Body of pancreas (tissue), 4 donors: ENCODE measurements around the gene TBX2. TPM values are rescaled to one million over a fixed set of nuclear protein-coding genes. Genes with fewer than 3 reads are reported as not detected.

Source experiments
- ATAC-seq: fragments of 150-250 bp; one replicate; pipeline ENCODE4 v1.9.1; 2016
- DNase-seq, 4 donors: peaks; one replicate each; pipeline ENCODE4 v3.0.0-alpha.2; 2019
- H3K27ac ChIP-seq, 4 donors: fragments of 200-600 bp; sonication (generic); 1 replicate in 3 of 4; 2 replicates in 1 of 4; pipeline versions ENCODE4 v1.5.1 to v1.6.1; 2016 to 2019; ENCODE audit warnings: mild to moderate bottlenecking in 1 of 4, mixed read lengths in 1 of 4, moderate library complexity in 1 of 4
- H3K27me3 ChIP-seq, 2 donors: fragments of 200-600 bp; sonication (generic); one replicate each; pipeline ENCODE4 v1.6.0; 2016; ENCODE audit warnings: mild to moderate bottlenecking in 1 of 2
- H3K36me3 ChIP-seq, 2 donors: fragments of 200-600 bp; sonication (generic); replicated peaks in 1 of 2; 2 replicates each; pipeline ENCODE4 v1.5.1; 2016; ENCODE audit warnings: low read depth in 2 of 2; ENCODE audit not compliant: insufficient read depth in 1 of 2
- H3K4me1 ChIP-seq: fragments of 200-600 bp; sonication (generic); one replicate; pipeline ENCODE4 v1.6.0; 2016
- H3K4me3 ChIP-seq, 2 donors: fragments of 200-600 bp; sonication (generic); 1 replicate in 1 of 2; 2 replicates in 1 of 2; pipeline ENCODE4 v1.5.1; 2016 to 2019
- H3K9me3 ChIP-seq, 3 donors: fragments of 200-600 bp; sonication (generic); 1 replicate in 2 of 3; 2 replicates in 1 of 3; pipeline ENCODE4 v1.5.1; 2016
- POLR2A ChIP-seq, 3 donors: fragments of 450-650 bp; IDR thresholded peaks; one replicate each; pipeline ENCODE4 v1.6.1; 2016; ENCODE audit warnings: antibody characterized with exemption in 3 of 3, mild to moderate bottlenecking in 2 of 3
- WGBS, 2 donors: methylation state at CpG; one replicate each; pipeline ENCODE4 v1.1.5; 2017; 5-methylcytosine and 5-hydroxymethylcytosine counted together
- intact Hi-C: fragments of 100-400 bp; cut with DNase I; formaldehyde crosslinking; loops from one replicate; pipeline ENCODE4 v1.15.1; 2023
- total RNA-seq, 2 donors: library from RNA; depleted of rRNA; stranded (reverse); fragments of >200 nt; gene quantifications; one replicate each; pipeline ENCODE4 v1.1.0, GENCODE V29; 2016
- TF ChIP-seq, protein P1 (sequence below), 7 experiments: fragments of 450-650 bp in 4 of 7; fragments of 200-600 bp in 3 of 7; sonication (generic) in 3 of 7; IDR thresholded peaks; one replicate each; pipeline ENCODE4 v1.5.1; 2016 to 2019; ENCODE audit warnings: antibody characterized with exemption in 7 of 7

The TBX2 gene
- total RNA-seq, 2 donors from 2014 or later: 4.9 to 6.9 TPM

DNA sequence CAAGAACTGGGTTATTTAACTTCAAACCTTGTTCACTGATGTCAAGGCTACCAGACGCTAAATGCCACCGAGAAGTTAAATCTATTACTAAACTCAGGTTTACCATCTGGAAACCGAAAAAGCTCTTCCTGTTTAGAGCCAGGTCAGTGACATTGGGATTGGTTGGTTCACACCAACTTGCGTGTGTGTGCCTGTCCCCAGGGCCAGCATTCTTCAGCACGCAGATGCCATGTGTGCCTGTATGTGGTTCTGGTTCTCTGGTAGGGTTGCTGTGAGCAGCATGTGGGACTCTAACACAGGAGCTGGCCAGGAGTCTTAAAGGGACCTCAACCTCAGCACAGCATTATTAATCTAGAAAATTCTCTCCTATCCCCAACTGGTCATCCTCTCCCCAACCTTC, 18.1 kb upstream of the TBX2 start:
- 94 to 95% methylated on average over 3 to 5 of the region's 5 CpGs for WGBS, 2 donors
- no peaks in the 10 kb centered on the region for H3K4me1 ChIP-seq
- H3K27ac ChIP-seq: no peak overlapping the region
- H3K27me3 ChIP-seq: no peaks in the 10 kb centered on the region
- no peak for TF ChIP-seq POLR2A (IDR thresholded peaks at IDR 0.05)
- no peak overlapping the region for H3K4me3 ChIP-seq
- ATAC-seq: no peak
- intact Hi-C loops: no loop called here
- H3K36me3 ChIP-seq: no peaks in the 10 kb centered on the region
- DNase-seq: no peak
- H3K9me3 ChIP-seq: no peaks in the 10 kb centered on the region

DNA sequence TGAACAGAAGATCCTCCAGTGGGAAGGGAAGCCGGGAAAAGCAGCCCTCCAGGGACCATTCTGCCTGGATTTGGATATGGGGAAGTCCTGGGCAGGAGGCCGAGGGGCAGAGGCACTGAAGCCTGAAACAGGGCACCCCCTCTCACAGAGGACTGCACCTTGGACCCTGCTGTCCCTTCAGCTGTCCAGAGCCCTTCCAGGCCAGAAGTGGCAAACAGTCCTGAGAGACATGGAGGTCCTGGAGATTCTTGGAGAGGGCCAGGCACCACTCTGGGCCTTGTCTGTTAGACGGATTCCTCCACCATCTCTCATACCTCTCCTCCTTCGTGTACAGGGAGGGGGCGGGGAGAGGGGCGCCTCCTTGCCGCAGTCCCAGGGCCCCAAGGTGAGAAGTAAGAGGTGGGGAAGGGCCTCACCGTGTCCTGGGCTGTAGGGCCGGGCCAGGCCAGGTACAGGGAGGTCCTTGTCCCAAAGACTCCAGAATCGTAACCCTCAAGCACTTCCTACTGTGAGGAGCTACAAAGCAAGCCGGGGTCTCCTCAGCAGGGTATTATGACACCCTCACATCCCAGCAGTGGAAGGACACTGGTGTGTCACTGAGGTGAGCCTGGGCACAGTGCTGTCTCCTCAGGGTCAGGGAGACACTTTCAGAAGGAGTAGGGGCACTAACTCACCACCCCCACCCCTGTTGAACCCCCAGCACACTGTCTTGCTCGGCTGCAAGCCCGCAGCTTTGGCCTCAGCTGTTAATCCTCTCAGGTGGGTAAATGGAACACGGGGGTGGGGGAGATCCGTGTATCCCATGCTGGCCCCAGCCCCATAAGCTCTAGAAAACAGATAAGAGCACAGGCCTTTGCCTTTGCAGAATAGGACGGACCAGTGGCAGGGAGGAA, 16.6 kb upstream of the TBX2 start:
- H3K9me3 ChIP-seq: no peaks in the 10 kb centered on the region
- intact Hi-C loops: no loop called here
- 88 to 89% methylated on average over 5 to 15 of the region's 16 CpGs for WGBS, 2 donors
- no peak overlapping the region for H3K27ac ChIP-seq
- no peak for DNase-seq
- H3K4me3 ChIP-seq: no peak overlapping the region
- H3K4me1 ChIP-seq: no peaks in the 10 kb centered on the region
- no peak for ATAC-seq
- H3K36me3 ChIP-seq: no peaks in the 10 kb centered on the region
- no peaks in the 10 kb centered on the region for H3K27me3 ChIP-seq
- TF ChIP-seq, protein P1, sequence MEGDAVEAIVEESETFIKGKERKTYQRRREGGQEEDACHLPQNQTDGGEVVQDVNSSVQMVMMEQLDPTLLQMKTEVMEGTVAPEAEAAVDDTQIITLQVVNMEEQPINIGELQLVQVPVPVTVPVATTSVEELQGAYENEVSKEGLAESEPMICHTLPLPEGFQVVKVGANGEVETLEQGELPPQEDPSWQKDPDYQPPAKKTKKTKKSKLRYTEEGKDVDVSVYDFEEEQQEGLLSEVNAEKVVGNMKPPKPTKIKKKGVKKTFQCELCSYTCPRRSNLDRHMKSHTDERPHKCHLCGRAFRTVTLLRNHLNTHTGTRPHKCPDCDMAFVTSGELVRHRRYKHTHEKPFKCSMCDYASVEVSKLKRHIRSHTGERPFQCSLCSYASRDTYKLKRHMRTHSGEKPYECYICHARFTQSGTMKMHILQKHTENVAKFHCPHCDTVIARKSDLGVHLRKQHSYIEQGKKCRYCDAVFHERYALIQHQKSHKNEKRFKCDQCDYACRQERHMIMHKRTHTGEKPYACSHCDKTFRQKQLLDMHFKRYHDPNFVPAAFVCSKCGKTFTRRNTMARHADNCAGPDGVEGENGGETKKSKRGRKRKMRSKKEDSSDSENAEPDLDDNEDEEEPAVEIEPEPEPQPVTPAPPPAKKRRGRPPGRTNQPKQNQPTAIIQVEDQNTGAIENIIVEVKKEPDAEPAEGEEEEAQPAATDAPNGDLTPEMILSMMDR (IDR thresholded peaks at IDR 0.05): no peak
- TF ChIP-seq POLR2A (IDR thresholded peaks at IDR 0.05): no peak

DNA sequence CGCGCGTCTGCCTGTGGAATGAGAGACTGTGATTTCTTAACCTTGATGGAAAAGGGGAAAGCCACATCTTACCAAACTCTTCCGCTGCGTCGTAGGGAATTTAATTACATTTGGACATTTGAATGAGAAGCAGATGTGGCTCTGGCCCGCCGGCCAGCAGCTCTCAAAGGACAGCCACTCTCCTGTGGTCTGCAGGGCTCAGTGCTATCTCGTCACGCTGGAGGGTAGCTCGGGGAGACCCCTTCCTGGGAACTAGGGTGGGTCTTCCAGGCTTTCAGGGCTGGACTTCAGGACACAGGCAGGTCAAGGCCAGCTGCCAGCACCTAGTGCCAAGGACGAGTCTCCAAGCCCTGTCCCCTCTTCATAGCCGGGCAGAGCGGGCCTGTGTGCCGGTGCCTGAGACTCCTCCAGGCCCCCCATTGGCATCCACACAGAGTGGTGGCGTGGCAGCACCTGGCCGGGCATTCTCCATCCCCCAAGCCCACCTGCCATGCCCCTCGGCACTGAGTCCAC, 15.9 kb upstream of the TBX2 start:
- no peak overlapping the region for H3K27ac ChIP-seq
- no peak for TF ChIP-seq POLR2A (IDR thresholded peaks at IDR 0.05)
- TF ChIP-seq, protein P1 (IDR thresholded peaks at IDR 0.05): no peak
- peak; percentile 41 for ATAC-seq

DNA sequence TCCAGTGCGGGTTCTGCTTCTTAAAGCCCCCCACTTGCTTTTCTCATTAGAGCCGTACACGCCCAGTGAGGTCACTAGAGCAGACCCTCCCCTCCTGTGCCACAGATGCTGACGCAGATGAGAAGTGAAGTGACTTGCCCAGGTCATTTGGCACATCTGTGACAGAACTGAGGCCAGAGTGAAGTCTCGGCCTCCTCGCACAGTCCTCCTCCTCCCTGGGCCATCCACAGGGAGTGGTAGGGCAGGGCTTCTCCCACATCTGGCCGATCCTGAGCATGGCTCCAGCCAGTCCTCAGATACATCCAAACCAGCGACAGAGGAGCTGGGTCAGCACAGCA, 15.3 kb upstream of the TBX2 start:
- H3K4me3 ChIP-seq: no peak overlapping the region
- intact Hi-C loops: no loop called here
- H3K36me3 ChIP-seq: no peaks in the 10 kb centered on the region
- 88 to 96% methylated on average over 8 of the region's 8 CpGs for WGBS, 2 donors
- H3K4me1 ChIP-seq: no peaks in the 10 kb centered on the region
- H3K27me3 ChIP-seq: no peaks in the 10 kb centered on the region
- H3K9me3 ChIP-seq: no peaks in the 10 kb centered on the region
- ATAC-seq: no peak
- H3K27ac ChIP-seq: no peak overlapping the region
- DNase-seq: no peak
- no peak for TF ChIP-seq POLR2A (IDR thresholded peaks at IDR 0.05)
- TF ChIP-seq, protein P1 (IDR thresholded peaks at IDR 0.05): no peak

More for the DNA sequence above, 15.9 kb upstream of the TBX2 start:
- no peaks in the 10 kb centered on the region for H3K27me3 ChIP-seq
- no peaks in the 10 kb centered on the region for H3K9me3 ChIP-seq
- intact Hi-C loops: no loop called here
- 90 to 91% methylated on average over 14 to 18 of the region's 18 CpGs for WGBS, 2 donors
- H3K4me1 ChIP-seq: no peaks in the 10 kb centered on the region
- DNase-seq: no peak
- H3K4me3 ChIP-seq: no peak overlapping the region
- H3K36me3 ChIP-seq: no peaks in the 10 kb centered on the region

DNA sequence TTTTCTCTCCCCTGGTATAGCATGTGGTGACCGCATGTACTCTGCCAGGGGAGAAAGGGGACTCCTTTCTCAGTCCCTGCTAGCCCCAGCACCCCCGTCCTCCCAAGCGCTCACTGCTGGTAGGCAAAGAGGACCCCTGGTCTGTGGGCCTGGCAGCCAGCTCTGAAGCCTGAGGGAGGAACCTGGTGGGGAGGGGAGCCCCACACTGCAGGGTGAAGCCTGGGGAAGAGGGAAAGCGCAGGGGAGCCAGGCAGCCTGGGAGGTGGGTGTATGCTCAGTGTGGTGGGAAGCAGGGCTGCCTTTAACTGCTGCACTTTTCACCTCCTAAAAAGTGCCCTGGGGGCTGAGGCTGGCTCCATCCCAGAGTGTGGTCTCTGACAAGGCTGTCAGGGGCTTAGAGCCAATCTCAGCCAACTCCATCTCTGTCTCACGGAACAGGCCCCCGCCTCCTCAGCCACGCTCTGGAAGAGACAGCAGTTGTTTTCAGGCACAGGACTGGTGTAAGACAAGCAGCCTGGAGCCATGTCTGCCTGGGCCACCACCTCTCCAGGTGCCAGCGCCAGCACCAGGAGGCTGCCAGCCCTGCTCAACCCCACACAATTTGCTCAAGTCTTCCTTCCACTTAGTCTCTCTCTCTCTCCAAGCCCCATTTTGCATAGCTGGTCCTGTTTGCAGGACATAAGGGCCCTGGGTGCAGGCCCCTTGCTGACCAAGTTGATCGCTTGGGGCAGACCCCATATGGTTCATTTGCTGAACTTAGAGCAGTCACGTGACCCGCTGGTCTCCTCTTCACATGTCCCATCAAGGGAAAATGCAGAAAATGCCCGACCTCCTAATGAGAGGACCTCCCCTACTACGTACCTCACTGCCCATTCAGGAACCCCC, 14.7 kb upstream of the TBX2 start:
- Histone ChIP-seq H3K4me1 (peaks cover 5% of the 10 kb centered on the region), H3K27me3 (no peaks in the 10 kb centered on the region), H3K9me3 (no peaks in the 10 kb centered on the region), H3K4me3 (no peak overlapping the region), H3K36me3 (no peaks in the 10 kb centered on the region), H3K27ac (no peak overlapping the region)
- no peak for TF ChIP-seq POLR2A (IDR thresholded peaks at IDR 0.05)
- TF ChIP-seq, protein P1 (IDR thresholded peaks at IDR 0.05): no peak
- 90 to 95% methylated on average over 10 to 13 of the region's 13 CpGs for WGBS, 2 donors
- ATAC-seq (no peak), DNase-seq (no peak)
- intact Hi-C loops: no loop called here
